SK-N-SH (cell line): ENCODE results near the gene SURF4. TPM values are rescaled to one million over a fixed set of nuclear protein-coding genes. Genes with fewer than 3 reads are reported as not detected.

Experiments
- CTCF ChIA-PET: fragments of 300-600, 350-600 bp; formaldehyde crosslinking; extraction: SDS; loops from one replicate; lab custom pipeline; 2021; lab: Yijun Ruan, JAX
- POLR2A ChIA-PET: fragments of 350-600 bp; sonication (Branson Sonifier 250); formaldehyde crosslinking; extraction: SDS; loops from one replicate; lab custom pipeline; 2020; ENCODE audit warnings: antibody characterized with exemption, inconsistent platforms; lab: Yijun Ruan, JAX
- DNase-seq: peaks from one replicate; pipeline ENCODE4 v3.0.0; 2012
- H2AFZ ChIP-seq: fragments of 200-600 bp; sonication (generic); 2 replicates; pipeline ENCODE4 v1.8.1; 2016; ENCODE audit warnings: antibody characterized with exemption, mild to moderate bottlenecking, low read depth
- H3F3A ChIP-seq: fragments of 200-600 bp; sonication (generic); replicated peaks from 2 replicates; pipeline ENCODE3; 2016; ENCODE audit warnings: antibody characterized with exemption, mild to moderate bottlenecking; ENCODE audit not compliant: insufficient read depth
- H3K27ac ChIP-seq, 2 experiments: fragments of 200-500 bp in 1 of 2; fragments of 200-600 bp in 1 of 2; sonication (Bioruptor generic) in 1 of 2; sonication (generic), shearing (Covaris generic) in 1 of 2; 2 replicates each; pipeline versions ENCODE4 v1.5.1 to v1.6.1; 2014 to 2016; ENCODE audit warnings: low read depth in 2 of 2, inconsistent platforms in 1 of 2, low read length in 1 of 2, mild to moderate bottlenecking in 1 of 2, mixed read lengths in 1 of 2
- H3K27me3 ChIP-seq: fragments of 200-600 bp; sonication (generic), shearing (Covaris generic); 2 replicates; pipeline ENCODE4 v1.6.1; 2016; ENCODE audit warnings: mixed run types; ENCODE audit not compliant: insufficient read depth
- H3K36me3 ChIP-seq, 2 experiments: fragments of 200-500 bp in 1 of 2; fragments of 200-600 bp in 1 of 2; sonication (Bioruptor generic) in 1 of 2; sonication (generic) in 1 of 2; replicated peaks in 1 of 2; 2 replicates each; pipeline versions ENCODE3 to v1.5.1; 2014 to 2016; ENCODE audit warnings: low read length in 1 of 2, mild to moderate bottlenecking in 1 of 2; ENCODE audit not compliant: insufficient read depth in 2 of 2, control insufficient read depth in 1 of 2
- H3K4me1 ChIP-seq, 2 experiments: fragments of 200-500 bp in 1 of 2; fragments of 200-600 bp in 1 of 2; sonication (Bioruptor generic) in 1 of 2; sonication (generic), shearing (Covaris generic) in 1 of 2; 2 replicates each; pipeline versions ENCODE4 v1.5.1 to v1.6.1; 2014 to 2016; ENCODE audit warnings: low read depth in 1 of 2, low read length in 1 of 2, mixed run types in 1 of 2; ENCODE audit not compliant: insufficient read depth in 2 of 2, control insufficient read depth in 1 of 2
- H3K4me2 ChIP-seq: fragments of 200-600 bp; sonication (generic), shearing (Covaris generic); 2 replicates; pipeline ENCODE4 v1.6.1; 2017; ENCODE audit warnings: mixed run types
- H3K4me3 ChIP-seq, 2 experiments: fragments of 200-500 bp in 1 of 2; fragments of 200-600 bp in 1 of 2; sonication (Bioruptor generic) in 1 of 2; sonication (generic), shearing (Covaris generic) in 1 of 2; 2 replicates each; pipeline versions ENCODE4 v1.5.1 to v1.8.1; 2014 to 2016; ENCODE audit warnings: low read depth in 2 of 2, inconsistent platforms in 1 of 2, low read length in 1 of 2, mild to moderate bottlenecking in 1 of 2, mixed read lengths in 1 of 2, moderate library complexity in 1 of 2
- H3K79me2 ChIP-seq: fragments of 200-600 bp; sonication (generic); 2 replicates; pipeline ENCODE4 v1.8.1; 2017; ENCODE audit warnings: mild to moderate bottlenecking; ENCODE audit not compliant: insufficient read depth
- H3K9ac ChIP-seq: fragments of 200-600 bp; sonication (generic); 2 replicates; pipeline ENCODE4 v1.6.1; 2017; ENCODE audit warnings: mixed run types
- H3K9me2 ChIP-seq: fragments of 200-600 bp; sonication (generic); 2 replicates; pipeline ENCODE4 v1.6.1; 2017; ENCODE audit warnings: mixed run types
- H3K9me3 ChIP-seq: fragments of 200-600 bp; sonication (generic); 2 replicates; pipeline ENCODE4 v1.6.1; 2017; ENCODE audit warnings: mixed run types, mild to moderate bottlenecking, moderate library complexity
- H4K20me1 ChIP-seq: fragments of 200-600 bp; sonication (generic); 2 replicates; pipeline ENCODE4 v1.6.1; 2017; ENCODE audit warnings: mild to moderate bottlenecking, mixed run types; ENCODE audit not compliant: insufficient read depth
- ELF1 ChIP-seq: IDR thresholded peaks from 2 replicates; pipeline ENCODE4 v1.4.0; 2012
- EP300 ChIP-seq, 2 experiments: IDR thresholded peaks; 2 replicates each; pipeline versions ENCODE4 v1.4.0 to v1.6.1; 2012; ENCODE audit warnings: borderline replicate concordance in 1 of 2, low read depth in 1 of 2, low read length in 1 of 2
- EZH2phosphoT487 ChIP-seq: fragments of 200-600 bp; sonication (generic); IDR thresholded peaks from 2 replicates; pipeline ENCODE4 v1.6.1; 2017; ENCODE audit warnings: low read depth, mixed run types, mild to moderate bottlenecking, antibody characterized with exemption, moderate library complexity, borderline replicate concordance
- FOSL2 ChIP-seq: IDR thresholded peaks from 2 replicates; pipeline ENCODE4 v1.4.0; 2012; ENCODE audit warnings: low read depth, mild to moderate bottlenecking, moderate library complexity, borderline replicate concordance
- FOXJ3 ChIP-seq: sonication (generic); formaldehyde crosslinking; IDR thresholded peaks from 2 replicates; pipeline ENCODE4 v1.5.1; 2020; ENCODE audit warnings: mild to moderate bottlenecking, missing genetic modification reagents
- FOXM1 ChIP-seq: IDR thresholded peaks from 2 replicates; pipeline ENCODE4 v1.4.0; 2012; ENCODE audit warnings: low read depth, mild to moderate bottlenecking
- GABPA ChIP-seq: IDR thresholded peaks from 2 replicates; pipeline ENCODE4 v1.4.0; 2012; ENCODE audit warnings: low read depth, mild to moderate bottlenecking
- GATA2 ChIP-seq: sonication (generic); formaldehyde crosslinking; IDR thresholded peaks from 2 replicates; pipeline ENCODE4 v1.5.0; 2020; ENCODE audit warnings: mild to moderate bottlenecking, missing genetic modification reagents
- JUND ChIP-seq: IDR thresholded peaks from 2 replicates; pipeline ENCODE4 v1.4.0; 2012
- MEF2A ChIP-seq: IDR thresholded peaks from 2 replicates; pipeline ENCODE4 v1.4.0; 2012; ENCODE audit warnings: low read depth, borderline replicate concordance
- RAD21 ChIP-seq: IDR thresholded peaks from 2 replicates; pipeline ENCODE4 v1.6.1; 2012; ENCODE audit warnings: mild to moderate bottlenecking, low read length
- RFX5 ChIP-seq: IDR thresholded peaks from 2 replicates; pipeline ENCODE4 v1.6.1; 2012; ENCODE audit warnings: mild to moderate bottlenecking, improper control_type of control experiment, low read length
- SMC3 ChIP-seq: IDR thresholded peaks from 2 replicates; pipeline ENCODE4 v1.6.1; 2012; ENCODE audit warnings: low read depth, low read length, improper control_type of control experiment
- TEAD4 ChIP-seq: IDR thresholded peaks from 2 replicates; pipeline ENCODE4 v1.4.0; 2012; ENCODE audit warnings: mild to moderate bottlenecking, borderline replicate concordance; ENCODE audit not compliant: insufficient read depth
- YY1 ChIP-seq: IDR thresholded peaks from 2 replicates; pipeline ENCODE4 v1.4.0; 2012; ENCODE audit warnings: low read depth, mild to moderate bottlenecking
- WGBS: methylation state at CpG from one replicate; pipeline ENCODE4 v1.1.6; 2017; ENCODE audit warnings: low lambda C conversion rate; 5-methylcytosine and 5-hydroxymethylcytosine counted together
- polyA plus RNA-seq, 3 experiments: library from polyadenylated mRNA; depleted of rRNA; stranded (reverse); fragments of >200 nt; gene quantifications; 2 replicates each; pipeline ENCODE4 v1.2.3, GENCODE V29; 2012
- TF ChIP-seq, protein P1 (sequence below): IDR thresholded peaks from 2 replicates; pipeline ENCODE4; 2012
- TF ChIP-seq, protein P2 (sequence below): fragments of 150-350 bp; IDR thresholded peaks from 2 replicates; pipeline ENCODE4 v1.6.1; 2016; ENCODE audit warnings: mild to moderate bottlenecking, low read depth, low read length
- TF ChIP-seq, protein P3 (sequence below): IDR thresholded peaks from 2 replicates; pipeline ENCODE4 v1.6.1; 2012; ENCODE audit warnings: mild to moderate bottlenecking, low read depth, low read length, moderate library complexity
- TF ChIP-seq, protein P4 (sequence below): fragments of 200-600 bp; sonication (generic); IDR thresholded peaks from 2 replicates; pipeline ENCODE4 v1.6.1; 2017; ENCODE audit warnings: antibody characterized with exemption, mild to moderate bottlenecking, moderate library complexity
- TF ChIP-seq, protein P5 (sequence below): fragments of 150-350 bp; IDR thresholded peaks from 2 replicates; pipeline ENCODE4 v1.6.1; 2017; ENCODE audit warnings: antibody characterized with exemption, low read length, low read depth, borderline replicate concordance

The SURF4 gene
- polyA plus RNA-seq, 1 of the 3 experiments (the other 2 are of a cell fraction): 165 TPM

DNA sequence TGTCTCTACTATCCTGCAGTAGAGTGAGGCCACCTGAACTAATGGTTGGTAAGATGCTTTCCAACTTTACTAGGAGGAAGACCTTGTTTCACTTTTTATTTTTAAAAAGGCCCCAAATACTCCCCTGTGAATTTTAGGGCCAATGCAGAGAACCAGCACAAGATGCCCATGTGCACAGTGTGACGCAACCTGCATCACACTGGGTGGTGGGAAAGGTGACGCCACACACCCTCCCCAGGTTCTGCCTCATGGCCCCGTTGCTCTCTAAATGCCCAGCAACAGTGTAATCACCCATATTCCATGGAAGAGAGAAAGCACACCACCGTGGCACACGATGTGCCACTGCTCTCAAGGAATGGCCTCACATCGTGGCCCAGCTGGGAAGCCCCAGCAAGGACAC lies 6.4 kb downstream of the SURF4 start:
- peaks cover 99% of the 10 kb centered on the region for H3K79me2 ChIP-seq
- H3K36me3 ChIP-seq: peaks cover 43 to 70% of the 10 kb centered on the region in 2 experiments
- H3K9me3 ChIP-seq: no peaks in the 10 kb centered on the region
- H3K27ac ChIP-seq: no peak overlapping the region; a peak in 1 of 4 replicates
- DNase-seq: no peak
- peaks cover 5 to 39% of the 10 kb centered on the region in 2 experiments; a peak in 3 of 4 replicates for H3K4me1 ChIP-seq
- H2AFZ ChIP-seq: no peak overlapping the region
- CTCF ChIA-PET: no interaction called here
- H3F3A ChIP-seq: no peaks in the 10 kb centered on the region
- POLR2A ChIA-PET: no interaction called here
- H4K20me1 ChIP-seq: peaks cover 95% of the 10 kb centered on the region
- no peak for TF ChIP-seq YY1
- TF ChIP-seq FOSL2: no peak
- TF ChIP-seq, protein P1, sequence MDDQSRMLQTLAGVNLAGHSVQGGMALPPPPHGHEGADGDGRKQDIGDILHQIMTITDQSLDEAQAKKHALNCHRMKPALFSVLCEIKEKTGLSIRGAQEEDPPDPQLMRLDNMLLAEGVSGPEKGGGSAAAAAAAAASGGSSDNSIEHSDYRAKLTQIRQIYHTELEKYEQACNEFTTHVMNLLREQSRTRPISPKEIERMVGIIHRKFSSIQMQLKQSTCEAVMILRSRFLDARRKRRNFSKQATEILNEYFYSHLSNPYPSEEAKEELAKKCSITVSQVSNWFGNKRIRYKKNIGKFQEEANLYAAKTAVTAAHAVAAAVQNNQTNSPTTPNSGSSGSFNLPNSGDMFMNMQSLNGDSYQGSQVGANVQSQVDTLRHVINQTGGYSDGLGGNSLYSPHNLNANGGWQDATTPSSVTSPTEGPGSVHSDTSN: no peak
- TF ChIP-seq EZH2phosphoT487: no peak
- no peak for TF ChIP-seq SMC3
- no peak for TF ChIP-seq ELF1
- TF ChIP-seq MEF2A: no peak
- TF ChIP-seq RAD21: no peak
- TF ChIP-seq, protein P2, sequence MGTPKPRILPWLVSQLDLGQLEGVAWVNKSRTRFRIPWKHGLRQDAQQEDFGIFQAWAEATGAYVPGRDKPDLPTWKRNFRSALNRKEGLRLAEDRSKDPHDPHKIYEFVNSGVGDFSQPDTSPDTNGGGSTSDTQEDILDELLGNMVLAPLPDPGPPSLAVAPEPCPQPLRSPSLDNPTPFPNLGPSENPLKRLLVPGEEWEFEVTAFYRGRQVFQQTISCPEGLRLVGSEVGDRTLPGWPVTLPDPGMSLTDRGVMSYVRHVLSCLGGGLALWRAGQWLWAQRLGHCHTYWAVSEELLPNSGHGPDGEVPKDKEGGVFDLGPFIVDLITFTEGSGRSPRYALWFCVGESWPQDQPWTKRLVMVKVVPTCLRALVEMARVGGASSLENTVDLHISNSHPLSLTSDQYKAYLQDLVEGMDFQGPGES: no peak
- TF ChIP-seq FOXM1: no peak
- TF ChIP-seq TEAD4: no peak
- TF ChIP-seq JUND: no peak
- TF ChIP-seq, protein P3, sequence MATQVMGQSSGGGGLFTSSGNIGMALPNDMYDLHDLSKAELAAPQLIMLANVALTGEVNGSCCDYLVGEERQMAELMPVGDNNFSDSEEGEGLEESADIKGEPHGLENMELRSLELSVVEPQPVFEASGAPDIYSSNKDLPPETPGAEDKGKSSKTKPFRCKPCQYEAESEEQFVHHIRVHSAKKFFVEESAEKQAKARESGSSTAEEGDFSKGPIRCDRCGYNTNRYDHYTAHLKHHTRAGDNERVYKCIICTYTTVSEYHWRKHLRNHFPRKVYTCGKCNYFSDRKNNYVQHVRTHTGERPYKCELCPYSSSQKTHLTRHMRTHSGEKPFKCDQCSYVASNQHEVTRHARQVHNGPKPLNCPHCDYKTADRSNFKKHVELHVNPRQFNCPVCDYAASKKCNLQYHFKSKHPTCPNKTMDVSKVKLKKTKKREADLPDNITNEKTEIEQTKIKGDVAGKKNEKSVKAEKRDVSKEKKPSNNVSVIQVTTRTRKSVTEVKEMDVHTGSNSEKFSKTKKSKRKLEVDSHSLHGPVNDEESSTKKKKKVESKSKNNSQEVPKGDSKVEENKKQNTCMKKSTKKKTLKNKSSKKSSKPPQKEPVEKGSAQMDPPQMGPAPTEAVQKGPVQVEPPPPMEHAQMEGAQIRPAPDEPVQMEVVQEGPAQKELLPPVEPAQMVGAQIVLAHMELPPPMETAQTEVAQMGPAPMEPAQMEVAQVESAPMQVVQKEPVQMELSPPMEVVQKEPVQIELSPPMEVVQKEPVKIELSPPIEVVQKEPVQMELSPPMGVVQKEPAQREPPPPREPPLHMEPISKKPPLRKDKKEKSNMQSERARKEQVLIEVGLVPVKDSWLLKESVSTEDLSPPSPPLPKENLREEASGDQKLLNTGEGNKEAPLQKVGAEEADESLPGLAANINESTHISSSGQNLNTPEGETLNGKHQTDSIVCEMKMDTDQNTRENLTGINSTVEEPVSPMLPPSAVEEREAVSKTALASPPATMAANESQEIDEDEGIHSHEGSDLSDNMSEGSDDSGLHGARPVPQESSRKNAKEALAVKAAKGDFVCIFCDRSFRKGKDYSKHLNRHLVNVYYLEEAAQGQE: no peak
- TF ChIP-seq, protein P4, sequence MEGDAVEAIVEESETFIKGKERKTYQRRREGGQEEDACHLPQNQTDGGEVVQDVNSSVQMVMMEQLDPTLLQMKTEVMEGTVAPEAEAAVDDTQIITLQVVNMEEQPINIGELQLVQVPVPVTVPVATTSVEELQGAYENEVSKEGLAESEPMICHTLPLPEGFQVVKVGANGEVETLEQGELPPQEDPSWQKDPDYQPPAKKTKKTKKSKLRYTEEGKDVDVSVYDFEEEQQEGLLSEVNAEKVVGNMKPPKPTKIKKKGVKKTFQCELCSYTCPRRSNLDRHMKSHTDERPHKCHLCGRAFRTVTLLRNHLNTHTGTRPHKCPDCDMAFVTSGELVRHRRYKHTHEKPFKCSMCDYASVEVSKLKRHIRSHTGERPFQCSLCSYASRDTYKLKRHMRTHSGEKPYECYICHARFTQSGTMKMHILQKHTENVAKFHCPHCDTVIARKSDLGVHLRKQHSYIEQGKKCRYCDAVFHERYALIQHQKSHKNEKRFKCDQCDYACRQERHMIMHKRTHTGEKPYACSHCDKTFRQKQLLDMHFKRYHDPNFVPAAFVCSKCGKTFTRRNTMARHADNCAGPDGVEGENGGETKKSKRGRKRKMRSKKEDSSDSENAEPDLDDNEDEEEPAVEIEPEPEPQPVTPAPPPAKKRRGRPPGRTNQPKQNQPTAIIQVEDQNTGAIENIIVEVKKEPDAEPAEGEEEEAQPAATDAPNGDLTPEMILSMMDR: no peak
- no peak for TF ChIP-seq EP300 (IDR thresholded peaks at IDR 0.05; ENCODE audit: borderline replicate concordance in 1 of 2, low read depth in 1 of 2, low read length in 1 of 2)
- no peak for TF ChIP-seq GATA2 (CRISPR knock-in tag)
- TF ChIP-seq, protein P5, sequence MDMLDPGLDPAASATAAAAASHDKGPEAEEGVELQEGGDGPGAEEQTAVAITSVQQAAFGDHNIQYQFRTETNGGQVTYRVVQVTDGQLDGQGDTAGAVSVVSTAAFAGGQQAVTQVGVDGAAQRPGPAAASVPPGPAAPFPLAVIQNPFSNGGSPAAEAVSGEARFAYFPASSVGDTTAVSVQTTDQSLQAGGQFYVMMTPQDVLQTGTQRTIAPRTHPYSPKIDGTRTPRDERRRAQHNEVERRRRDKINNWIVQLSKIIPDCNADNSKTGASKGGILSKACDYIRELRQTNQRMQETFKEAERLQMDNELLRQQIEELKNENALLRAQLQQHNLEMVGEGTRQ: no peak
- no peak for TF ChIP-seq FOXJ3 (CRISPR knock-in tag)
- TF ChIP-seq RFX5: no peak
- no peak for TF ChIP-seq GABPA
- no peak overlapping the region for H3K4me2 ChIP-seq
- H3K9ac ChIP-seq: no peak overlapping the region
- WGBS: 93% methylated on average over 6 of the region's 6 CpGs
- H3K27me3 ChIP-seq: no peaks in the 10 kb centered on the region
- H3K4me3 ChIP-seq: no peak overlapping the region
- H3K9me2 ChIP-seq: no peaks in the 10 kb centered on the region
